Right lung (tissue), 5 donors: Measurements from ENCODE around the gene CACNA2D4. TPM values are rescaled to one million over a fixed set of nuclear protein-coding genes. Genes with fewer than 3 reads are reported as not detected.

ENCODE experiments used
- DNase-seq, 2 donors: peaks; one replicate each; pipeline ENCODE4 v3.0.0-alpha.2; 2013
- polyA plus RNA-seq, 5 donors: library from polyadenylated mRNA; unstranded; fragments of 120-200 nt; gene quantifications; one replicate each; pipeline versions ENCODE4 v1.2.1 to v1.2.3, GENCODE V29; 2013; ENCODE audit warnings: inconsistent platforms in 1 of 5, low replicate concordance in 1 of 5; ENCODE audit not compliant: insufficient read length in 5 of 5, insufficient read depth in 1 of 5

Gene CACNA2D4
- polyA plus RNA-seq, 5 donors = 1.3 to 2.6 (median 1.9) TPM

DNA sequence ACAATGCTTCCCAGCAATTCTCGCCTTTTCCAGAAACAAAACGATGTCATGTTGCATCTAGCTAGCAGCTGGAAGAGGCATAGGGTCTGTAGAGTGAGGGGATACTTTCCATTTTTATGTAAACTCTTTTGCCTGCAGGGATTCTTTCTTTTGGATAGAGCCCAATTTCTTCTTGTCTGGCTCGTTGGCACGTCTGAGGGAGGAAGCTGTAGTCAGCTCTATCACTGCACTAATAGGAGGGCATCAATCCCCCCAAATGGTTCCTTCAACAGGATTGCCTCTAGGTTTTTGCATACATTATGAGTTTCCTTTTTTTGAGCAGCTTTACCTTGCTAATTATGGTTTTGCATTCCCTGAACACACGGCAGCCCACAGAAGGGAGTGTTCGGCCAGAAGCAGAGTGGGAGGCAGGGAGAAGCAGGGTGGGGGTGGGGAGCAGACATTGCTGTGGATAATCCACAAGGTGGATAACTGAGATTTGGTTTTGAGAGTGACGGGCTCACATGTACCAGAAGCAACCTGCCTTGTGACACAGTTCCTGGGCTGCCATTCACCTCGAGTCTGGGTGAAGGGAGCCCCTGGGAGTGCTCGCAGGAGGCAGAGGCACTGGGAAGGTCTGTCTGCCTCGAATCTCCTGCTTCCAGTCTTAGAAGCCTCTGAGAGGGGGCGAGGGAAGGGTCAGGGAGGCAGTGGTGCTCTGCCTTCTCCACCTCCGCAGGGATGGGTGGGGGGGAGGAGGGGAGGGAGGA, 73.6 kb downstream of the CACNA2D4 start:
- DNase-seq = no peak

DNA sequence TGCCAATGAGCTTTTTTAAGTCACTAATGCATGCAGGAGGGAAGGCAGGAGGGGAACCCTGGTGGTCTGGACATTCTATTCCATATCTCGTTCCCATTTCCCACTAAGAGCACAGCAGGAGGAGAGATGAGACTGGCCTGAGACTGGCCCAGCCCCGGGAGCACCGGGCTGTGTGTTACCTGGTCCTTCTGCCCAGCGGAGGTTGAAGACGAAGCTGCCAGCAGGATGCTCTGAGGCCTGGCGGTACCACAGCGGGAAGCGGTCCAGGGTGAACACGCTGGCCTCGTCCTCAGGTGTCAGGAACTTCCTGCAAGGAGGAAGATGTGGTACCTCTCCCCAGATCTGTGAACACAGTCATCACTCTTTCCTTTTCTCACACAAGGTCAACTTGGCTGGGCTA, 74.2 kb downstream of the CACNA2D4 start:
- no peak for DNase-seq

DNA sequence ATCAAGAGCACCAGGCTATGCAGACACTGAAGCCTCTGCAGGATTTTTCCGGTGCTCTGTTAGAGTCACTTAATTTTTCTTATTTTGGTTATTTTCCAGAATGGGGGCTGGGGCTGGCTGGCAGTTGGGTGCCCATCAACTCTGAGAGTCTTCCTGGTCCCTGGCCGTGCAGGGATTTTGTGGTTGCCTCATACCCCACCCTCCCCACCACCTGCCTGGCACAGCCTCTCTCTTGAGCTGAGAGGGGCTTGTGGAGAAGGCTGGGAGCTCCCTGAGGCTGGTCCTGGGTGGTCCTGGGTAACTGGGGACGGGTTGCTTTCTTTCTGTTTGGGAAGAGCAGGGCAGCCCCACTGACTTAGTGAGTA, 74.8 kb downstream of the CACNA2D4 start:
- DNase-seq = no peak

DNA sequence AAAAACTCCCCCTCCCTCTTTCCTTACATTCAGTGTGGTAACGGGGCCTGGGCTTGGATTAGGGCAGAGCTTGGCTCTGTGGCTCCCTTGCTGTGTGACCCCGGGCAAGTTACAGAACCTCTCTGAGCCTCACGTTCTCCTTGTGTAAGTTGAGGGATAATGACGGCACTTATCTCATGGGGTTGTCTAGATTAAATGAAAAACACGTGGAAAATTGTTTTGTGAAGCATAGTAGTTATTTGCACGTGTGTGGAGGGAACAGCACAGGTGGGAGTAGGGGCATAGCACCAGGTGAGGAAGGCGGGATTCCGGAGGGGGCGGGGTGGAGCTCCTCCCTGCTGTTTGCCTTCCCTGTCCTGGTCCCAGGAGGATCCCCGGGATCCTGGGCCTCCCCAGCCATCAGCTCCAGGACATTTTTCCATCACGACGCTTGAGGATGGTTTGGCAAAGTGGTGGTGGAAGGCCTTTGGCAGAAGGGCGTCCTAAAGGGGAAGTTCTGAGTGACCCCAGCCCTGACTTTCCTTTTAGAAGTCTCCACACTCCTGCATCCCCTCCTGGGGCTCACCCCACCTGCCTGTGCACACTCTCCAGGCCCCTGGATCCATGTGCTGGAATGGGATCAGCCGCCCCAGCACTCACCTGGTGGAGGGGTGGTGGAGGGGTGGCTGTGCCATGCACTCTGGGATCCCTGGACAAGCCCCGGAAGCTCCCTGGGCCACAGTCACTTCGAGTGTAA, 75.4 kb downstream of the CACNA2D4 start:
- DNase-seq = no peak

DNA sequence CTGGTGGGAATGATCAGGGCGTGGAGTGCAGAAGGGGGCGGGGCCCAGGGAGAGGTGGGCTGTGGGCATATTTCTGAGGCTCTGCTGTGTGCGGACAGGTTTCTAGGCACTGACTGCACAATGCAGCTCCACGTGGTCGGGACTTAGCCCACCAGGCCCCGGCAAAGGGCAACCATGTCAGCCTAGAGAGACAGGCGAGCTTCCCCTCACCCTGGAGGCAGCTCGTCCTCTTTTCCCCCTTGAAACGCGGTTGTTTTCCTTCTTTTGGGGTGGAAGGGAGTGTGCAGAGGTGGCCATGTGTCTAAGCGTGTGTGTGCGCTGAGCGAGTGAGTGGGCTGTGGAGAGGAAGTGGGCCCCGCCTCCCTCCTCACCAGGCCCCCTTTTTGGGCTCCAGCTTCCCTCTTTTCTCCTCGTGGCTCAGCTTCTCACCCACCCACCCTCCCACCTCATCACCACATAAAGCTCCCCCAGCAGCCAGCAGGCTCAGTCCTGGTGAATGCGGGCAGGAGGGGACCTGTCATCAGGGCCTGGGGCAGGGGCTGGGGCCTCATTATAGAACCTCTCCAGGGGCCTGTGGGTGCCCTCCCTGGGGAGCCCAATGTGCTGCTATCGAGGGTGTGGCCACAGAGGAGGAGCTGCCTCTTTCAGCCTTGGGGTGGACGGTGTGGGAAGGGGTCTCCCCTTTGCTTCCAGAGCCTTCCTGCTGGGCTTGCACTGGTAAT, 76.1 kb downstream of the CACNA2D4 start:
- no peak for DNase-seq

DNA sequence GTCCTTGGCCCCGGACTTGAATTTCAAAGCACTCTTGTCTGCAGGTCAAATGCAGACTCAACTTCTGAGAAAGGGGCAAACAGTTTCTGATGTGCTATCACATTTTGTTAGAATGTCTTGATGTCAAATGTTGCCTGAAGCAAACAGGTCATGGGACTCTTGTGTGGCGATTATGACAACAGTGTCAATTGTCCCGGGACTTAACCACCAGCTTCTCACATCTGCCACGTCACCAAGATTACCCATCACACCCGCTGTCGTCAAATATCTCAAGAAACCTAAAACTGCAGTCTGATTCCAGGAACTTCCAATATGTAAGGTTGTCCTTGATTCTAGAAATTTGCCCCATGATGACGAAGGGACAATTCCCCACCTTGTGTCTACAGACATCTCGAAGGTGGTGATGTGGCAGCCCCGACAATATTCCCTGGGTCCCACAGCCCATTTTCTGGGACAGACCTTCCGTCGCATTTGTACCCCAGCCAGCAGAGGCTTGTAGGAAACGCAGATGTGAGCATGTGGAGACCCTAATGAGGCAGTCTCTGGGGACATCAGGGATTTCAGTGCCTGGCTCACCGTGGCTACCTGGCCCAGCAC, 76.8 kb downstream of the CACNA2D4 start:
- DNase-seq = no peak

DNA sequence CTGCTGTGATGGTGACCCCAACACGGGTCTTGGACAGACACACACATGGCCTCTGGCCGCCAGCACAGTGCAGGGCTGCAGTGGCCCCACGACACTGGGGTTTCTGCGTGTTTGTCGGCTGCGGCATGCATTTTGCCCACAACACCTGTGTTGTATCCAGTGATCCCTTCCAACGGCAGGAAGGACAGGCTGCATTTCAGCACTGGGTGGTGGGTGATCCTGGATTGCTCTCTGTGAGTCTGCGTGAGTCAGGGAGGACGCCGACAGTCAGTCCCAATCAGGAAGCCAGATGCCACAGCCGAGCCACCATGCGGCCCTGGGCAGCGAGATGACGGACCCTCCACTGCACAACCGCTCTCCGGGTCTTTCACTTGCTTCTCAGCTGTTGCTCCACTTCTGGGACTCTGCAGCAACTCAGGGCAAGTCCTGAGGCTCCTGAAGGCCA, 77.4 kb downstream of the CACNA2D4 start:
- DNase-seq = no peak

DNA sequence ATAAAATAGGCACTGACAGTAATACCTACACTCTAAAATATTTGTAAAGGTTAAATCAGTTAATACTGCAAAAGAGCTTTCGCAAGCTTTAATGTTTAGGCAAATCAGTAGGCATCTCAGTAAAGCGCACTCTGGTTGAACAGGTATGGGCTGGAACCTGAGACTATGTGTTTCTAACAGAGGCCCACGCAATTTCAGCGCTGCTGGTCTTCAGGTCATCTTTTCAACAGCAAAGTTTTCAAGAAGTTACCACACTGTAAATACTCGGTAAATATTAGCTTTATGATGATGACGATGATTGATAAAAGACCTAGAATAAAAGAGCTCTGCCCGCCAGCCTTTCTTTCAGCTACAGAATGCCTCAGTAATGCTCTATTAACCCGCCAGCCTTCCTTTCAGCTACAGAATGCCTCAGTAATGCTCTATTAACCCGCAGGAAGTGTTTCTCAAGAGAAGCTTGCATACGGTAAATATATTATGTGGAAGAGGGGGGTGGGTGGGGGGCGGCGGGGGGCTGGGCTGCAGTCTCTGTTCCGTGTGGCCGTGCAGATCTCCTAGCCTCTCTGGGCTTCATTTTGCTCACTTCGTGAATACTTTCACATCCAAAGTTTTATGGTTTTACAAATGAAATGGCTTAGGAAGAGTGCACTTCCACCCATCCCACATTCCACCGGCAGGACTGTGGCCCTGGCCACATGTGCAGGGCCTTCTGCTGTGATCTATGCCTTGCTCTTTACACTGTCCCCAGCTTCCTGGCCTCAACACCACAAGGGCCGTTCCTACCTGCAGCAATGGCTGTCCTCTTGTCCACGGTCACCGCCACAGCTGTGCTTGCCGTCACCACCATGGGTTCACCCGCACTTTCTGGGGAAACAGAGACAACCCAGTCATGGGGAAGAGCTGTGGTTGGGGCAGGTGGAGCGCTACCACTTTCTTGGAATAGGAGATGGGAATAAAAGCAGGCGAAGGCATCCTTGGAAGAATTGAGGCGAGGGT, 78.2 kb downstream of the CACNA2D4 start:
- no peak for DNase-seq

DNA sequence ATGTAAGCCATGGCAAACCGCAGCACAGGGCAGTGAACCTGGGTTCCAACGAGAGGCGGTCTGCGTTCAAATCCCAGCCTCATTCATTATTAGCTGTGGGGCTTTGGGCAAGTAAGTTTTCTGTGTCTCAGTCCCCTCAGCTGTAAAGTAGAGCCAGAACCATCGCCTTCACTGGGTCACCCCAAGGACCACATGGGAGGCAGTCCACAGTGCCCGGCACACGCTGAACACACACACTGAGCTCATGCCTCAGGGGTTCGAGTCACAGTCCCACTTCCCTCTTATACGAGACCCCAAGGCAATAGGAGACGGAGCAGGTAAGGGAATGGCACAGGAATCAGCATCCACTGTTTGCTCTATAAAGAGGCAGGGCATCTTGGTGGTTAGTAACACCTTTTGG, 79.0 kb downstream of the CACNA2D4 start:
- no peak for DNase-seq

DNA sequence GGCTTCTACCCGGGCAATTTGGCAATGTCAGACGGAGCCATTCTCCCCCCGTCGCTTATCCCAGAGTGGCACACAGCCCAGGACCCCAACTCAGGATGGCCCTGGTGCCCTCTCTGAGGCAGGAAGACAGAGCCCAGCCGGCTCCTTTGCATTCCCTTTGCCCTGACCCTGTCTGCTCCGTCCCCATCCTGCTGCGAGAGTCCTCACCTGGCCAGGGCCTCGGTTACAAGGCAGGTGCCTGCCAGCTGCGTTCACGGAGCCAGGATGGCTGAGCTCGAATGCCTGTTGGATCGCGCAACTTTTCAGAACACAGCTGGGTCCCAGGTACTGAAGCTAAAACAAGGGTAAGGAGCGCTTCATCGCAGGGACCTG, 79.5 kb downstream of the CACNA2D4 start:
- no peak for DNase-seq

DNA sequence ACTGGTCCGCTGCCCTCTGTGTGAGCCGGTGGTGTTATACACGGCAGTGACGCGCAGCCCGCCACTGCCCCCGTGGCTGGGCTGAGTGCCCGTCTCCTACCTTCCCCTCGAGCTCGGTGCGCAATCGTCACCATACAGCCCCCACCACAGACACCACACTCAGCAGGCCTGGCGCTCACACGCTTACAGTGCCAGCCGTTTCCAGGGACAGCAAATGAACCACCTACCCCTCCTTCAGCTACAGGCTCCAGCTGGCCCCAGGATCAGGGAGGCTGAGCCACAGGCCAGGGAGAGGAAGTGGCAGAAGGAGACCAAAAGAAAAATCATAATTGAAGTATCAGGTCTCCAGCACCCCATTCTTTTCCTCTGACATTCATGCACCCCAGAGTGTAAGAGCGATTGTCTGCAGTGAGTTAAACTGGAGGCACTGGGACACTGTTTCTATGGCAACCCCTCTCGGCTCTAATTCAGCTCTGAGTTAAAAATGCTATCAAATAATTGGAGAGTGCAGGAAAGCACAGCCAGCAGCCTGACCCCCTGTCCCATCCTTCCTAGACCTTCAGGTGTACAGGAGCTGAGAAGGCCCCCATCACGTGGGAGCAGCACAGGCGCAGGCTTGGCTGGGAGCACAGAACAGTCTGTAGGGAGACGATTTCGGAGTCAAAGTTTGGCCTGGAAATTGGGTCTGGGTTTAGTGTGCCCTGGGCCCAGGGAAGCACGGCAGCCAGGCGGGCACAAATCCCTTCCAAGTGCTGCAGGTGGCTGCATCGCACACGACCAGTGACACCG, 80.1 kb downstream of the CACNA2D4 start:
- no peak for DNase-seq

DNA sequence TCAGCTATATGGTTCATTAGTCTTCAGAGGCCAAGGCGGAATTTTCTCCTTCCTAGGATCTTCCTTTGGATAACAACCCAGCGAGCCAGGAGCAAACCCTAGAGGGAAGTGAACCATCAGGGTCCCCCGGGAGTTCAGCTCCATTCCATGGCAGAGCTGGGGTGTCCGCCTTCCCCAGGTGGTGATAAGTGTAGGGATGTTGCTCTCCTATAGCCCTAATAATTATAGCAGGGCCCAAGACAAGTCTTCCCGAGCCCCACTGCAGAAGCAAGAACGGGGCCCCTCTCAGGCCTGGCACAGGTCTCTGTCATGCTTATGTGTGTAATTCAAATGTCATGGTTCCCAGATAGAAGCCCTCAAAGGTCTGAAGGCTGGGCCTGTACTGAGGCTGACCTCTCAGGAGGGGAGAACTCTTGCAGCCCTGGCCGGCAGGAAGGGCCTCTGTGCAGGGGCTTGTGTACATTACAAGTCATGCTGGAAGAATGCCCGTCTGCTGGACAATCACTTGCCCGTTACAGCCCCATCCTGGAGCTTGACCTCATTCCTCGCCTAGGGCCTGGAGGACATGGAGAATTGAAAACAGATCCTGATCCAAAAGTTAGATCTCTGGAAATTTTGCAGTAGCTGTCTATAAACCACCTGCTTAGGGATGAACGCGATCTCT, 80.8 kb downstream of the CACNA2D4 start:
- DNase-seq = no peak

DNA sequence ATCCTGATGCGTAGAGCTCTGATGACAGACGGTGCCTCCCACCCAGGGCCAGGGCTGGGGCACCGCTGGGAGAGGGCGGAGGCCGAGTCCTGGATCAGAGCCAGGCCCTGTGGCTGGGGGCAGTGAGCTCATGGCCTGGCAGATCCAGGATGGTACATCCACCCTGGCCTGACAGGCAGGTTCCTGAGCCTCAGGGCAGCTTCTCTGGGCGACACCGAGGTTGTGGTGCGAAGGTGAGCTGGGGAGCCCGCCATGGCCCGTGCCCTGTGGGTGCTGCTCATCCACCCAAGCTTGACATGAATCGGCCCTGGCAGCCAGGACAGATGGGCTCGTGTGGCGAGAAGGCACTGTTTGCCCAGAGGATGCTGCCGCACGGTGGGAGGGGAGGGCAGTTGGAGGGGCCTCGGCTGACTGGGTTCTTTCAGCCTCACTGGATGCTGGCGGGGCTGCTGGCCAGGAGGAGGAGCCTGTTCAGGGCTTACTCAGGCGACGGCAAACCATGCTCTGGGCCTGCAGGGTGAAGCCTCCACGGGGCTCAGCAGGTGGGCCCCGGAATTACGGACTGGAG, 81.5 kb downstream of the CACNA2D4 start:
- DNase-seq = no peak

DNA sequence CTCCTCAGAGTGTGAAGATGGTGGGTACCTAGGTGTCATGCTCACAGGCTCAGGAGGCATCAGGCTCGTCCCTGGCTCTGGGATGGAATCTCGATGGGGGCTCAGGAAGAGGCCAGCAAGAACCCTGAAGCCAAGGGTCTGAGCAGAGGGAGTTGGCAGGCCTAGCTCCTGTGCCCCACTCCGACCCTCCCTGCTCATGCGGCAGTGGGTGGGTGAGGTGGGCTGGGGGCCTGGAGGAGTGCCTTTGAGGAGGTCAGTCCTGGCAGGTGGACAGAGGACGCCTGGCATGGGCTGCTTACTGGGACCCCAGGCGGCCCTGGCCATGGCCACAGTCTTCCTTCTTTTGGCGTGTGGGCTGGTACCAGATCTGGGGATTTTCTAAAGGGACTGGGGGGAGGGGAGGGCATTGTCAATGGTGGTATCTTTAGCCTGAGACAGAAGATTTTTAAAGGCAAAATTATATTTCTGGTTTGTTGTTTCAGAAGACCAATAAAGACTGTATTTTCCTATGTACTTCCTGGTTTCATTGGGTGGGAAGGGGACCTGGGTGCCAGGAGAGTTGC, 82.1 kb downstream of the CACNA2D4 start:
- no peak for DNase-seq

DNA sequence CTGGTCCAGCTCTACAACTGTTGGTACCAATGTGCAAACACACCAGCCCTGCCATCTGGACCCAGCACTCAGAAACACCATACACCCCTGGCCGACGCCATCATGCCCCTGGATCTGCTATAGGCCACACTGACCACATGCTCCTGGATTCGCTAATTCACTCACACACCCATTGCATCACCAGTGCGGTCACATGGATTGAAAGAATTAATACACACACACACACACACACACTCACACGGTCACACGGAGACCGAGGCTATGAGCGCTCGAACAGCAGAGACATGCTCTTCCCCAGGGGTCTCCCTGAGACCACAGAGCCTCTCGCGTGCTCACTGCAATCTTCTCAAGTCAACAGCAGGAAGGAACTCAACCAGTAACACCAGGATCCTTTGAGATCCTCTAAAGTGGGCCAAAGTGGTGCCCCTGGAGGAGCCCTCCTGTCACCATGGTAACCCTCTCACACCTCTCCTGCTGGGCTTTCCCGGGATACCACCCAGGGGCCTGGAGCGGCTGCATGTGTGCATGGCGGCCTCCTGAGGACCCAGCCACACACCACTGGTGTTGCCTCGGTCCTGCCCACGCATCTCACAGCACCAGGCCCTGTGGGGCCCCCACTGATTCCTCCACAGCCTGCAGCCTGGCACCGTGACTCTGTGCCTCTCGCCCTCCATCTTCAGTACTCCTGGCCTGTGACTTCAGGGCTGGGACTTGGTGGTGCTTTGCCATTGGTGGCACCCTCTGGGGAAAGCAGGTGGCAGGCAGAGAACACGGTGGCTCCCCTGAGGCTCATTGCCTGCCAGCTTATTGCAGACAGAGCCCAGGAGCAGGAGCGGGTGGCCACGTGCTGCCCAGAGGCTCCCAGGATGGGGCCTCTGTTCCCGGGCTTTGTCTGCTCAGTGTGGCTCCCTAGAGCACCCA, 83.0 kb downstream of the CACNA2D4 start:
- no peak for DNase-seq

DNA sequence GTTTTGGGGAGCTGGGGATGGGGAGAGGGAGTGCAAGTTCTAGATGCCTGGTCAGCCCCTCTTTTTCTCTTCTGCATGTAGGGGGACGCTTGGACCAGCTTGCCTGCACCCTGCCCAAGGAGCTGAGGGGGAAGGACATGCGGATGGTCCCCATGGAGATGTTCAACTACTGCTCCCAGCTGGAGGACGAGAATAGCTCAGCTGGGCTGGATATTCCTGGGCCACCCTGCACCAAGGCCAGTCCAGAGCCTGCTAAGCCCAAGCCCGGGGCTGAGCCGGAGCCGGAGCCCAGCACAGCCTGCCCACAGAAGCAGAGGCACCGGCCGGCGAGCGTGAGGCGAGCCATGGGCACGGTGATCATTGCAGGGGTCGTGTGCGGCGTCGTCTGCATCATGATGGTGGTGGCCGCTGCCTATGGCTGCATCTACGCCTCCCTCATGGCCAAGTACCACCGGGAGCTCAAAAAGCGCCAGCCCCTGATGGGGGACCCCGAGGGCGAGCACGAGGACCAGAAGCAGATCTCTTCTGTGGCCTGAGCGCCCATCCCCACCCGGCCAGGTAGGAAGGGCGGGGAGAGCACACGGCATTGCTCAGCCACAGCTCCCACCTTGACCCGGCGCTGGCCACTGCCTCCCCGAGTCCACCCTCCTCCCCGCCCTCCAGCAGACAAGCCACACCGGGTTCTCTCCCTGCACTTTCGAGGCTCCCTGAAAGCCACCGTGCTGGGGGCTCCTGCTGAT, 84.1 kb downstream of the CACNA2D4 start:
- no peak for DNase-seq

DNA sequence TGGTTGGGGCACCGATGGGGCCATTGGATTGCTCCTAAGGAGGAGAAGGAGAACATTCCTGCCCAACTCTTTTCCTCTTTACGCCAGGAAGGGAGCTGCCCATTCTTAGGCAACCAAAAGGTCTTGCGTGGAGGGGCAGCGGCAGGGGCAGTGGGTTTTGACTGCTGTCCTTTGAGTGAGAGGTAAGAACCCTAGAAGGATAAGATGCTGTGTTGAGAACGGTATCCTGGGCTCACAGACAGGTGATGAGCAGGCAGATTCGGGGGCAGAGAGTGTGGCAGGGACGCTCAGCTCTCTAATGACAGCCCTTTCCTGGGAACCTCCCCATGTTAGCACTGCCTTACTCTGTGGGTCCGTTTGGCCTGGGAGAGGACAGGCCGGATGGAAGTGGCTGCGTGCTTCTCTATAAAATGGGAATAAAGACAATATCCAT, 84.8 kb downstream of the CACNA2D4 start:
- no peak for DNase-seq
